BLaER1 treated with 17β-estradiol and CSF1 and Interleukin-3, amounts not matched to agents 10 nM and 100 nM (cell line): ENCODE results near the gene NDUFS7.

Experiments used
- H3K27ac ChIP-seq, 11 experiments: shearing (Covaris generic); formaldehyde crosslinking; 2 replicates each; pipeline ENCODE4 v1.8.1; 2022
- H3K27me3 ChIP-seq, 11 experiments: shearing (Covaris generic); formaldehyde crosslinking; 2 replicates each; pipeline ENCODE4 v1.8.1; 2022
- H3K36me3 ChIP-seq, 11 experiments: shearing (Covaris generic); formaldehyde crosslinking; 2 replicates each; pipeline ENCODE4 v1.8.1; 2022
- H3K4me1 ChIP-seq, 10 experiments: shearing (Covaris generic); formaldehyde crosslinking; 2 replicates each; pipeline ENCODE4 v1.8.1; 2022
- H3K4me2 ChIP-seq, 11 experiments: shearing (Covaris generic); formaldehyde crosslinking; 2 replicates each; pipeline ENCODE4 v1.8.1; 2022
- H3K4me3 ChIP-seq, 10 experiments: shearing (Covaris generic); formaldehyde crosslinking; 2 replicates each; pipeline ENCODE4 v1.8.1; 2022
- H3K9ac ChIP-seq, 11 experiments: shearing (Covaris generic); formaldehyde crosslinking; 2 replicates each; pipeline ENCODE4 v1.8.1; 2022
- H3K9me3 ChIP-seq, 11 experiments: shearing (Covaris generic); formaldehyde crosslinking; replicated peaks in 1 of 11; 2 replicates each; pipeline ENCODE4 v1.8.1; 2022
- H4K20me1 ChIP-seq, 11 experiments: shearing (Covaris generic); formaldehyde crosslinking; 2 replicates each; pipeline ENCODE4 v1.8.1; 2022
- Cebpa-rat ChIP-seq, 11 experiments: shearing (Covaris generic); IDR thresholded peaks; 2 replicates each; pipeline ENCODE4 v1.8.1; 2022

NDUFS7 gene

DNA sequence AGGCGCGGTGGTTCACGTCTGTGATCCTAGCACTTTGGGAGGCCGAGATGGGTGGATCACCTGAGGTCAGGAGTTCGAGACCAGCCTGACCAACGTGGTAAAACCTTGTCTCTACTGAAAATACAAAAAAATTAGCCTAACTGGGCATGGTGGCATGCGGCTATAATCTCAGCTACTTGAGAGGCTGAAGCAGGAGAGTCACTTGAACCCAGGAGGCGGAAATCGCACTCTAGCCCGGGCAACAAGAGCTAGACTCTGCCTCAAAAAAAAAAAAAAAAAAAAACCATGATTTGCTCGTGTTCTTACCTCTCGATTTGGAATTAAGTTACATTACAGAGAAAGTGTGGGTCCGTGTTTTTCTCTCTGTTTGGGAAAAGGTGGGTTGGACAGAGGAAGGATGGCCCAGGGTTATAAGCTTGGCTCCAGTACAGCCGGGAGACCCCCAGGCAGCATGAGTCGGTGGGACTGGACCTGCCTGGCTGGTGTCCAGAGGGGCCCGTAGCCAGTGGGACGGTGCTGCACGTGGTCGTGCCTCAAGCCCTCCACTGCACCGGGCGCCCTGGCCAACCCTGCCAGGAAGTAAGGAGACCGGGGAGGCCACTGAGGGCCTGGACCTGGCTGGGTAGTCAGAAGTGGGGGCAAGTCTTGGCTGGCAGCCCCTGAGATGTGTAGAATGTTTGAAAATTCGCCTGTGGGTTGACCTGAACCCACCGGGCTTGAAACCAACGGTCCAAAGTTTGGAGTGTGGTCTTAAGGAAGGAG, 58.2 kb downstream of the NDUFS7 start:
- no peak for TF ChIP-seq Cebpa-rat (IDR thresholded peaks at IDR 0.05)
- Histone ChIP-seq H3K9me3 (no peaks in the 10 kb centered on the region), H3K36me3 (peaks cover 34 to 46% (median 44%) of the 10 kb centered on the region in 11 experiments), H3K4me2 (peak overlapping the region in 7 of 11 experiments; percentile 95 to 99 (median 98); a peak in 9 of 22 replicates), H4K20me1 (peaks cover 62 to 97% (median 90%) of the 10 kb centered on the region in 11 experiments), H3K4me3 (no peak overlapping the region), H3K27ac (no peak overlapping the region), H3K9ac (peak overlapping the region; percentile 41 to 100 (median 99); a peak in 13 of 22 replicates), H3K4me1 (peaks cover 56 to 85% (median 72%) of the 10 kb centered on the region in 10 experiments), H3K27me3 (peaks cover 17 to 23% (median 18%) of the 10 kb centered on the region in 11 experiments)
